HG02642 (cell line): ENCODE measurements around the gene TNIP3.

Source experiments
- ATAC-seq: cut with Tn5 transposase; IDR thresholded peaks from one replicate; pipeline ENCODE4 v1.9.1; 2021; ENCODE audit warnings: mild to moderate bottlenecking; ENCODE audit not compliant: unreplicated experiment, poor library complexity

TNIP3 gene

GRCh38 chr4:121093261-121093660, 70.9 kb downstream of the TNIP3 start:
- no peak for ATAC-seq

- no peak for ATAC-seq
Observed at GRCh38 chr4:121091941-121092340, 72.2 kb downstream of the TNIP3 start.

- no peak for ATAC-seq
Observed at GRCh38 chr4:121088867-121089266, 75.3 kb downstream of the TNIP3 start.
